Smooth muscle cell (in vitro differentiated cells): ENCODE measurements around the gene RASL11B. TPM values are rescaled to one million over a fixed set of nuclear protein-coding genes. Genes with fewer than 3 reads are reported as not detected.

Source experiments
- DNase-seq: peaks from one replicate; lab custom pipeline; 2025; ENCODE audit not compliant: unreplicated experiment; lab: John Stamatoyannopoulos, UW
- H2AFZ ChIP-seq: fragments of 200-600 bp; sonication (generic); 2 replicates; pipeline ENCODE4 v1.6.0; 2016; ENCODE audit warnings: antibody characterized with exemption, low read depth, mild to moderate bottlenecking
- H3F3A ChIP-seq: fragments of 200-600 bp; sonication (generic); 2 replicates; pipeline ENCODE4 v1.6.0; 2017; ENCODE audit warnings: antibody characterized with exemption, low read depth
- H3K27ac ChIP-seq: fragments of 200-600 bp; sonication (generic); 2 replicates; pipeline ENCODE4 v1.5.1; 2016; ENCODE audit warnings: low read depth, mild to moderate bottlenecking
- H3K27me3 ChIP-seq: fragments of 200-600 bp; sonication (generic); 2 replicates; pipeline ENCODE4 v1.6.1; 2016; ENCODE audit warnings: low read depth, mild to moderate bottlenecking
- H3K36me3 ChIP-seq: fragments of 200-600 bp; sonication (generic); 2 replicates; pipeline ENCODE4 v1.5.1; 2016; ENCODE audit warnings: low read depth
- H3K4me1 ChIP-seq: fragments of 200-600 bp; sonication (generic); 2 replicates; pipeline ENCODE4 v1.5.1; 2016; ENCODE audit warnings: low read depth
- H3K4me2 ChIP-seq: fragments of 200-600 bp; sonication (generic); 2 replicates; pipeline ENCODE4 v1.6.0; 2016; ENCODE audit warnings: mild to moderate bottlenecking
- H3K4me3 ChIP-seq: fragments of 200-600 bp; sonication (generic); 2 replicates; pipeline ENCODE4 v1.5.1; 2016; ENCODE audit warnings: mild to moderate bottlenecking
- H3K79me2 ChIP-seq: fragments of 200-600 bp; sonication (generic); 2 replicates; pipeline ENCODE4 v1.6.0; 2016; ENCODE audit warnings: low read depth, mild to moderate bottlenecking
- H3K9ac ChIP-seq: fragments of 200-600 bp; sonication (generic); 2 replicates; pipeline ENCODE4 v1.6.0; 2016; ENCODE audit warnings: low read depth
- H3K9me3 ChIP-seq: fragments of 200-600 bp; sonication (generic); replicated peaks from 2 replicates; pipeline ENCODE4 v1.5.1; 2016; ENCODE audit warnings: low read depth
- H4K20me1 ChIP-seq: fragments of 200-600 bp; sonication (generic); 2 replicates; pipeline ENCODE4 v1.6.0; 2016; ENCODE audit warnings: low read depth
- CTCF ChIP-seq: fragments of 200-600 bp; sonication (generic); IDR thresholded peaks from 2 replicates; pipeline ENCODE4 v1.5.1; 2017; ENCODE audit warnings: borderline replicate concordance, mild to moderate bottlenecking, antibody characterized with exemption; ENCODE audit not compliant: insufficient read depth, poor library complexity, severe bottlenecking
- WGBS: methylation state at CpG from one replicate; pipeline ENCODE4 v1.1.7; 2016; ENCODE audit warnings: low lambda C conversion rate; 5-methylcytosine and 5-hydroxymethylcytosine counted together
- polyA plus RNA-seq: library from polyadenylated mRNA; unstranded; fragments of >200 nt; fragmentation: Nextera tagmentation; extraction: Ambion mirVana; gene quantifications from 2 replicates; pipeline ENCODE4 v1.2.1, GENCODE V29; 2016
- total RNA-seq: library from RNA; depleted of rRNA; stranded (reverse); fragments of >200 nt; gene quantifications from 2 replicates; pipeline ENCODE4 v1.2.3, GENCODE V29; 2014

RASL11B gene
- total and polyA plus RNA-seq, 2 experiments from 2014 or later = 42.9 to 59.6 TPM

GRCh38 chr4:52868133-52868532 lies 6.0 kb downstream of the RASL11B start:
- DNase-seq = no peak
- WGBS = 55% methylated on average over 8 of the region's 8 CpGs
- no peak overlapping the region for H3K4me3 ChIP-seq
- H3K4me1 ChIP-seq = peaks cover 23% of the 10 kb centered on the region
- no peak for TF ChIP-seq CTCF
- H3K27ac ChIP-seq = peak overlapping the region; percentile 83
- peaks cover 14% of the 10 kb centered on the region for H3F3A ChIP-seq
- H3K36me3 ChIP-seq = no peaks in the 10 kb centered on the region
- H3K9me3 ChIP-seq = no peaks in the 10 kb centered on the region
- no peak overlapping the region for H2AFZ ChIP-seq
- H3K79me2 ChIP-seq = peaks cover 15% of the 10 kb centered on the region
- H3K9ac ChIP-seq = no peak overlapping the region
- no peaks in the 10 kb centered on the region for H3K27me3 ChIP-seq
- H3K4me2 ChIP-seq = peak overlapping the region; percentile 63
- peaks cover 26% of the 10 kb centered on the region for H4K20me1 ChIP-seq

GRCh38 chr4:52869196-52869595 lies 7.1 kb downstream of the RASL11B start:
- no peak for DNase-seq
- peak overlapping the region; percentile 83 for H3K27ac ChIP-seq
- peaks cover 14% of the 10 kb centered on the region for H3F3A ChIP-seq
- H3K4me3 ChIP-seq = no peak overlapping the region
- peak overlapping the region; percentile 53 for H3K9ac ChIP-seq
- 23% methylated on average over 12 of the region's 12 CpGs for WGBS
- no peaks in the 10 kb centered on the region for H3K9me3 ChIP-seq
- no peak overlapping the region for H2AFZ ChIP-seq
- no peaks in the 10 kb centered on the region for H3K36me3 ChIP-seq
- H3K4me1 ChIP-seq = peaks cover 24% of the 10 kb centered on the region
- peak overlapping the region; percentile 63 for H3K4me2 ChIP-seq
- H3K27me3 ChIP-seq = no peaks in the 10 kb centered on the region
- peaks cover 6% of the 10 kb centered on the region for H3K79me2 ChIP-seq
- H4K20me1 ChIP-seq = peaks cover 19% of the 10 kb centered on the region
- no peak for TF ChIP-seq CTCF

- Histone ChIP-seq H3K79me2 (peaks cover 4% of the 10 kb centered on the region), H3K36me3 (no peaks in the 10 kb centered on the region), H3K4me1 (peaks cover 25% of the 10 kb centered on the region), H3K27ac (peak overlapping the region; percentile 83), H3K4me3 (no peak overlapping the region), H3K27me3 (no peaks in the 10 kb centered on the region), H3K4me2 (peak overlapping the region; percentile 63), H3F3A (peaks cover 11% of the 10 kb centered on the region), H3K9ac (peak overlapping the region; percentile 53), H4K20me1 (peaks cover 16% of the 10 kb centered on the region), H2AFZ (no peak overlapping the region), H3K9me3 (no peaks in the 10 kb centered on the region)
- 80% methylated on average over 1 of the region's 1 CpG for WGBS
- no peak for DNase-seq
- no peak for TF ChIP-seq CTCF
Measured at GRCh38 chr4:52869656-52870055, 7.5 kb downstream of the RASL11B start.

GRCh38 chr4:52870225-52870624 lies 8.1 kb downstream of the RASL11B start:
- Histone ChIP-seq H3K27me3 (no peaks in the 10 kb centered on the region), H3K4me2 (no peak overlapping the region), H3K4me1 (peaks cover 25% of the 10 kb centered on the region), H3K27ac (peak overlapping the region; percentile 83), H2AFZ (no peak overlapping the region), H4K20me1 (peaks cover 11% of the 10 kb centered on the region), H3K4me3 (no peak overlapping the region), H3F3A (peaks cover 11% of the 10 kb centered on the region), H3K36me3 (no peaks in the 10 kb centered on the region), H3K9ac (no peak overlapping the region), H3K9me3 (no peaks in the 10 kb centered on the region), H3K79me2 (peaks cover 4% of the 10 kb centered on the region)
- no peak for DNase-seq
- TF ChIP-seq CTCF = no peak
- 79% methylated on average over 4 of the region's 4 CpGs for WGBS
